HG03575 (cell line): Measurements from ENCODE around the gene KRTAP1-4.
"Not testable (repeated sequence)": the region's sequence is repeated elsewhere in the genome, so short reads cannot be mapped to it uniquely, and the experiment has no call there.

ENCODE experiments used
- ATAC-seq: cut with Tn5 transposase; IDR thresholded peaks from one replicate; pipeline ENCODE4 v1.9.1; 2021; ENCODE audit not compliant: unreplicated experiment, insufficient number of reproducible peaks, low FRiP score; ENCODE audit errors: extremely low read depth

Gene KRTAP1-4

GRCh38 chr17:41029633-41030245, at the start of gene KRTAP1-4:
KRTAP1-4 (minus strand) TSS chr17:41030195; CDS start chr17:41030078, 117 bp downstream.
- ATAC-seq: no peak

GRCh38 chr17:41076788-41077187, 46.8 kb upstream of the KRTAP1-4 start:
- ATAC-seq: no peak

- ATAC-seq: no peak
Observed at GRCh38 chr17:41073676-41074075, 43.7 kb upstream of the KRTAP1-4 start.

- no peak for ATAC-seq
Observed at GRCh38 chr17:41071606-41072360, 41.8 kb upstream of the KRTAP1-4 start.

- ATAC-seq: no peak
Observed at GRCh38 chr17:41069031-41069430, 39.0 kb upstream of the KRTAP1-4 start.

- ATAC-seq: no peak
Observed at GRCh38 chr17:41067281-41067680, 37.3 kb upstream of the KRTAP1-4 start.

GRCh38 chr17:41065829-41066624, 36.0 kb upstream of the KRTAP1-4 start, which contains the start of gene KRTAP2-4:
KRTAP2-4 (minus strand) TSS chr17:41065879; CDS start chr17:41065845, 34 bp downstream.
- no peak for ATAC-seq

- ATAC-seq: not testable (repeated sequence)
Observed at GRCh38 chr17:41065016-41065689, 35.2 kb upstream of the KRTAP1-4 start.

GRCh38 chr17:41064301-41064700, 34.3 kb upstream of the KRTAP1-4 start:
- no peak for ATAC-seq

- no peak for ATAC-seq
Observed at GRCh38 chr17:41063449-41063848, 33.5 kb upstream of the KRTAP1-4 start.

GRCh38 chr17:41061964-41062363, 32.0 kb upstream of the KRTAP1-4 start:
- no peak for ATAC-seq

- no peak for ATAC-seq
Observed at GRCh38 chr17:41060052-41060604, 30.1 kb upstream of the KRTAP1-4 start, which contains the start of gene KRTAP2-3. KRTAP2-3 (minus strand) TSS chr17:41060114; CDS start chr17:41060050, 64 bp downstream.

- ATAC-seq: not testable (repeated sequence)
Observed at GRCh38 chr17:41059276-41060051, 29.5 kb upstream of the KRTAP1-4 start.

- no peak for ATAC-seq
Observed at GRCh38 chr17:41058741-41059140, 28.7 kb upstream of the KRTAP1-4 start.

- no peak for ATAC-seq
Observed at GRCh38 chr17:41057547-41057946, 27.6 kb upstream of the KRTAP1-4 start.

GRCh38 chr17:41055130-41055529, 25.1 kb upstream of the KRTAP1-4 start, which contains the start of gene KRTAP2-2:
KRTAP2-2 (minus strand) TSS chr17:41055230; CDS start chr17:41055211, 19 bp downstream.
- not testable (repeated sequence) for ATAC-seq

GRCh38 chr17:41054556-41054955, 24.6 kb upstream of the KRTAP1-4 start:
- ATAC-seq: not testable (repeated sequence)

GRCh38 chr17:41054025-41054424, 24.0 kb upstream of the KRTAP1-4 start:
- ATAC-seq: no peak
